ENCODE data around the gene FOXO6. TPM values are rescaled to one million over a fixed set of nuclear protein-coding genes. Genes with fewer than 3 reads are reported as not detected.

FOXO6 gene
- total RNA-seq, 1 donor from 2014 or later, result 2.1 TPM

DNA sequence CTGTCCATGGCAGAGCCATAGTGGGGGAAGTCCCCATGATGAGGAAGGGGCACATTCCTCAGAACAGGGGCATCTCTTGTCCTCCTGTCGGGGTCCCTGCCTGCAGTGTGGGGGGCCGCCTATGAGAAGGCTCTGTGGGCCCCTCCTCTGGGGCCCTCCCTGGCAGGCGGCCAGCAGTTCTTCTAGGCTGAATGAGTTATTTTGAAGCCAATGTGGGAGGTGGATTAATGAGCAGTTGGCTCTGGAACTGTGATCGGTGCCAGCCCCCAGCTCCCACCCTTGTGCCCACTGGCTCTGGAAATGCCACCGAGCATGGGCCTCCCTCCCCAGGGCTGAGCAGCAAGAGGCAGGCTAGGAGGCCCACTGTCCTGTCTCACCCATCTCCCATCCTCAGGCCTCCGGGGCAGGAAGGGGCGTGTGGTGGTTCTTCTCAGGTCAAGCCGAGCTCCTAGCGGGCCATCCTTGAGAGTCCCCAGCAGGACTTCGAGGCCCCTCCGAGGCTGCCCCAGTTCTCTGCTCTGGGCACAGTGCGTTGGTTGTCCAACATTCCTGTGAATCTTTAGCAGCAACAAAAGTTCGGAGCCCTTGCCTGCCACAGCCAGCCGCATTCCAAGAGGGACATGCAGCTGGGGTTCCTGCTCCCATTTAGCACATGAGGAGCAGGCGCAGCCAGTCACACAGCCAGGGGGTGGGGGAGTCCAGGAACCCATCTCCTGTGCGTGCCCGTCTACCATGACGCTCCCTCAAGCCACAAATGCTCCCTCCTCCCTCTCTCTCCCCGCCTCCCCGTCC is 66.1 kb downstream of the FOXO6 start:
- H3K9me3 ChIP-seq (replicated peaks), result no peaks in the 10 kb centered on the region
- peaks cover 4% of the 10 kb centered on the region for H3K27me3 ChIP-seq (ENCODE audit: low read depth)
- H3K4me3 ChIP-seq, result no peak overlapping the region
- intact Hi-C loops (cut with micrococcal nuclease), result no loop called here
- H3K36me3 ChIP-seq, result no peaks in the 10 kb centered on the region
- no peak overlapping the region for H3K27ac ChIP-seq (replicated peaks)
- TF ChIP-seq, protein P1, sequence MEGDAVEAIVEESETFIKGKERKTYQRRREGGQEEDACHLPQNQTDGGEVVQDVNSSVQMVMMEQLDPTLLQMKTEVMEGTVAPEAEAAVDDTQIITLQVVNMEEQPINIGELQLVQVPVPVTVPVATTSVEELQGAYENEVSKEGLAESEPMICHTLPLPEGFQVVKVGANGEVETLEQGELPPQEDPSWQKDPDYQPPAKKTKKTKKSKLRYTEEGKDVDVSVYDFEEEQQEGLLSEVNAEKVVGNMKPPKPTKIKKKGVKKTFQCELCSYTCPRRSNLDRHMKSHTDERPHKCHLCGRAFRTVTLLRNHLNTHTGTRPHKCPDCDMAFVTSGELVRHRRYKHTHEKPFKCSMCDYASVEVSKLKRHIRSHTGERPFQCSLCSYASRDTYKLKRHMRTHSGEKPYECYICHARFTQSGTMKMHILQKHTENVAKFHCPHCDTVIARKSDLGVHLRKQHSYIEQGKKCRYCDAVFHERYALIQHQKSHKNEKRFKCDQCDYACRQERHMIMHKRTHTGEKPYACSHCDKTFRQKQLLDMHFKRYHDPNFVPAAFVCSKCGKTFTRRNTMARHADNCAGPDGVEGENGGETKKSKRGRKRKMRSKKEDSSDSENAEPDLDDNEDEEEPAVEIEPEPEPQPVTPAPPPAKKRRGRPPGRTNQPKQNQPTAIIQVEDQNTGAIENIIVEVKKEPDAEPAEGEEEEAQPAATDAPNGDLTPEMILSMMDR (IDR thresholded peaks at IDR 0.05; ENCODE audit: borderline replicate concordance), result no peak
- no peak for DNase-seq
- H3K4me1 ChIP-seq, result peaks cover 20% of the 10 kb centered on the region

GRCh38 chr1:41427916-41428737 is 66.9 kb downstream of the FOXO6 start:
- Histone ChIP-seq H3K4me3 (no peak overlapping the region), H3K27ac (replicated peaks) (no peak overlapping the region), H3K36me3 (no peaks in the 10 kb centered on the region), H3K27me3 (ENCODE audit: low read depth) (peaks cover 4% of the 10 kb centered on the region), H3K9me3 (replicated peaks) (no peaks in the 10 kb centered on the region), H3K4me1 (peaks cover 28% of the 10 kb centered on the region)
- TF ChIP-seq, protein P1 (IDR thresholded peaks at IDR 0.05; ENCODE audit: borderline replicate concordance), result no peak
- intact Hi-C loops (cut with micrococcal nuclease), result no loop called here
- DNase-seq, result no peak

GRCh38 chr1:41428738-41429640 is 67.8 kb downstream of the FOXO6 start:
- no peak for DNase-seq
- no peak overlapping the region for H3K4me3 ChIP-seq
- TF ChIP-seq, protein P1 (IDR thresholded peaks at IDR 0.05; ENCODE audit: borderline replicate concordance), result no peak
- H3K27me3 ChIP-seq (ENCODE audit: low read depth), result peaks cover 4% of the 10 kb centered on the region
- peaks cover 33% of the 10 kb centered on the region for H3K4me1 ChIP-seq
- no peaks in the 10 kb centered on the region for H3K36me3 ChIP-seq
- H3K27ac ChIP-seq (replicated peaks), result no peak overlapping the region
- H3K9me3 ChIP-seq (replicated peaks), result no peaks in the 10 kb centered on the region
- intact Hi-C loops (cut with micrococcal nuclease), result no loop called here

DNA sequence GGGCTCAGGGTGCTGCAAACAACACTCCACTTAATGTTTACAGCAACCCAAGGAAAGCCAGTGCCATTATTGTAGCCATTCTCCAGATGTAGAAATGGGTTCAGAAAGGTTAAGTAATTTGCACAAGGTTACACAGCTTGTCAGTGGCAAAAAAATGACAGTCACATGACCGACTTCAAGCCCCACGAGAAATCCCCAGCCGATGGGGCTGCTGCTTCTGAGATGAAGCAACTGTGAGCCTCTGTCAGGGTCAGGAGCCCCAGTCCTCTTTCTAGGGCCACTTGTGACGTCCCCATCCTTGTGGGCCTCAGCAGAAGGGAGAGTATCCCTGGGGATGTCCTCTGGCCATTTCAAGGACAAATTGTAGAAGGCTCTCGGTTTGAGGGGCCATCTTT is 68.4 kb downstream of the FOXO6 start:
- TF ChIP-seq, protein P1 (IDR thresholded peaks at IDR 0.05; ENCODE audit: borderline replicate concordance), result no peak
- no peaks in the 10 kb centered on the region for H3K36me3 ChIP-seq
- peaks cover 9% of the 10 kb centered on the region for H3K27me3 ChIP-seq (ENCODE audit: low read depth)
- intact Hi-C loops (cut with micrococcal nuclease), result no loop called here
- H3K4me1 ChIP-seq, result peaks cover 33% of the 10 kb centered on the region
- H3K9me3 ChIP-seq (replicated peaks), result no peaks in the 10 kb centered on the region
- H3K4me3 ChIP-seq, result no peak overlapping the region
- DNase-seq, result no peak
- no peak overlapping the region for H3K27ac ChIP-seq (replicated peaks)

GRCh38 chr1:41430069-41430468 is 68.8 kb downstream of the FOXO6 start:
- TF ChIP-seq, protein P1 (IDR thresholded peaks at IDR 0.05; ENCODE audit: borderline replicate concordance), result no peak
- no peak overlapping the region for H3K27ac ChIP-seq (replicated peaks)
- no peaks in the 10 kb centered on the region for H3K9me3 ChIP-seq (replicated peaks)
- peaks cover 33% of the 10 kb centered on the region for H3K4me1 ChIP-seq
- intact Hi-C loops (cut with micrococcal nuclease), result no loop called here
- no peak overlapping the region for H3K4me3 ChIP-seq
- no peak for DNase-seq
- H3K27me3 ChIP-seq (ENCODE audit: low read depth), result peaks cover 10% of the 10 kb centered on the region
- H3K36me3 ChIP-seq, result no peaks in the 10 kb centered on the region
